Measurements from ENCODE around the gene ARMC9. TPM values are rescaled to one million over a fixed set of nuclear protein-coding genes. Genes with fewer than 3 reads are reported as not detected.

ARMC9 gene
- total RNA-seq, 1 experiment from 2014 or later, result 14.9 TPM

DNA sequence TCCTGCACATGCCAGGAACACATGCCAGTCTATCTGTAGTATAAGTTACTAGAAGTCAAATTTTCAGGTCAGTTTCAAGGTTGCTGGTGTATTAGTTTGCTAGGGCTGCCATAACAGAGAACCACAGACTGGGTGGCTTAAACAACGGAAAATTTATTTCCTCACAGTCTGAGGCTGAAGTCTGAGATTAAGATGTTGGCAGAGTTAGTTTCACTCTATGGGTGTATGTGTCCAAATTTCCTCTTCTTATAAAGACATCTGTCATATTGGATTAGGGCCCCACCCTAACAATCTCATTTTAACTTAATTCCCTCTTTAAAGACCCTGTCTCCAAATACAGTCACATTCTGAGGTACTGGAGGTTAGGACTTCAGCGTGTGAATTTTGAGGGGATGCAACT lies 223.6 kb downstream of the ARMC9 start:
- Histone ChIP-seq H3K36me3 (ENCODE audit: insufficient read depth, low read length, poor library complexity, severe bottlenecking) (no peaks in the 10 kb centered on the region), H3K27ac (ENCODE audit: low read depth, low read length, poor library complexity, severe bottlenecking) (no peak overlapping the region), H3K27me3 (replicated peaks; ENCODE audit: insufficient read depth, low read depth, low read length, poor library complexity) (no peaks in the 10 kb centered on the region), H3K4me1 (ENCODE audit: insufficient read depth, low read length, poor library complexity, severe bottlenecking) (no peaks in the 10 kb centered on the region), H3K4me3 (ENCODE audit: low read depth, low read length, poor library complexity, severe bottlenecking) (no peak overlapping the region), H3K9me3 (ENCODE audit: low read depth, low read length, poor library complexity, severe bottlenecking) (no peaks in the 10 kb centered on the region)
- TF ChIP-seq, protein P1, sequence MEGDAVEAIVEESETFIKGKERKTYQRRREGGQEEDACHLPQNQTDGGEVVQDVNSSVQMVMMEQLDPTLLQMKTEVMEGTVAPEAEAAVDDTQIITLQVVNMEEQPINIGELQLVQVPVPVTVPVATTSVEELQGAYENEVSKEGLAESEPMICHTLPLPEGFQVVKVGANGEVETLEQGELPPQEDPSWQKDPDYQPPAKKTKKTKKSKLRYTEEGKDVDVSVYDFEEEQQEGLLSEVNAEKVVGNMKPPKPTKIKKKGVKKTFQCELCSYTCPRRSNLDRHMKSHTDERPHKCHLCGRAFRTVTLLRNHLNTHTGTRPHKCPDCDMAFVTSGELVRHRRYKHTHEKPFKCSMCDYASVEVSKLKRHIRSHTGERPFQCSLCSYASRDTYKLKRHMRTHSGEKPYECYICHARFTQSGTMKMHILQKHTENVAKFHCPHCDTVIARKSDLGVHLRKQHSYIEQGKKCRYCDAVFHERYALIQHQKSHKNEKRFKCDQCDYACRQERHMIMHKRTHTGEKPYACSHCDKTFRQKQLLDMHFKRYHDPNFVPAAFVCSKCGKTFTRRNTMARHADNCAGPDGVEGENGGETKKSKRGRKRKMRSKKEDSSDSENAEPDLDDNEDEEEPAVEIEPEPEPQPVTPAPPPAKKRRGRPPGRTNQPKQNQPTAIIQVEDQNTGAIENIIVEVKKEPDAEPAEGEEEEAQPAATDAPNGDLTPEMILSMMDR (conservative IDR thresholded peaks at IDR 0.05; ENCODE audit: low read depth, low read length), result no peak
- no peak for TF ChIP-seq EZH2 (IDR thresholded peaks at IDR 0.05; ENCODE audit: borderline replicate concordance, low read depth, low read length, poor library complexity, severe bottlenecking)
- CTCF ChIA-PET, result no interaction called here
- BruUV-seq (replicated peaks), result no TSS peak
- intact Hi-C loops (cut with micrococcal nuclease; ENCODE audit: unreplicated experiment), result no loop called here
- no peak for DNase-seq (ENCODE audit: low spot score)
- POLR2A ChIA-PET (ENCODE audit: low non-redundant PET), result no interaction called here

DNA sequence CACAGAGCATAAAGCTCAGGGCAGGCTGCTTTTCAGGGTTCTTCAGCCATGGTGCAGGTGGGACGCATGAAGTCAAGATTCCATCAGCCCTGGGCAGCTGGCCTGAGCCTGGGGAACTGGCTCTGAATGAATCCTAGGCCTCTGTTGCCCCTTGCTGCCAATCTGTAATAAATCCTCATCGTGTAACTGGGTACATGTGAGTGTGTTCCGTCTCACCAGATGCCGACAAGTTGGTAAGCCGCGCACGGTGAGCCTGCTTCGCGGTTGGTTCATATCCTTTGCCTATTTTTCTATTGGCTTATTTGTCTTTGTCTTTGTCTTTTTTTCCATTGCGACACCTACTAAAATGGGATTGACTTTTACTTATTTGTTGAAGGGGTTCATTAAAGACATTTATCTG lies 224.7 kb downstream of the ARMC9 start:
- Histone ChIP-seq H3K4me3 (ENCODE audit: low read depth, low read length, poor library complexity, severe bottlenecking) (no peak overlapping the region), H3K36me3 (ENCODE audit: insufficient read depth, low read length, poor library complexity, severe bottlenecking) (no peaks in the 10 kb centered on the region), H3K4me1 (ENCODE audit: insufficient read depth, low read length, poor library complexity, severe bottlenecking) (no peaks in the 10 kb centered on the region), H3K9me3 (ENCODE audit: low read depth, low read length, poor library complexity, severe bottlenecking) (no peaks in the 10 kb centered on the region), H3K27ac (ENCODE audit: low read depth, low read length, poor library complexity, severe bottlenecking) (no peak overlapping the region), H3K27me3 (replicated peaks; ENCODE audit: insufficient read depth, low read depth, low read length, poor library complexity) (no peaks in the 10 kb centered on the region)
- intact Hi-C loops (cut with micrococcal nuclease; ENCODE audit: unreplicated experiment), result no loop called here
- no TSS peak for BruUV-seq (replicated peaks)
- TF ChIP-seq, protein P1 (conservative IDR thresholded peaks at IDR 0.05; ENCODE audit: low read depth, low read length), result no peak
- TF ChIP-seq EZH2 (IDR thresholded peaks at IDR 0.05; ENCODE audit: borderline replicate concordance, low read depth, low read length, poor library complexity, severe bottlenecking), result no peak
- DNase-seq (ENCODE audit: low spot score), result no peak
- POLR2A ChIA-PET (ENCODE audit: low non-redundant PET), result no interaction called here
- CTCF ChIA-PET, result no interaction called here

Small RNAs within 50 kb of the gene (microRNA-seq; reads per million reads assigned to microRNA genes)
- gene MIR4777, result not detected

Other genes starting within 250 kb of the ARMC9 start
- not detected in 2 replicates for gene SPATA3, start 202.5 kb upstream of the ARMC9 start, total RNA-seq (2021)
- gene C2orf72, start 161.1 kb upstream of the ARMC9 start, total RNA-seq (2021), result not detected in 2 replicates
- 230 and 245 TPM in 2 replicates for gene PSMD1, start 141.8 kb upstream of the ARMC9 start, total RNA-seq (2021)
- gene HTR2B, start 73.6 kb upstream of the ARMC9 start, total RNA-seq (2021), result not detected in 2 replicates
- 0.09 TPM in 1 of 2 replicates, not detected in the other for gene B3GNT7, start 197.1 kb downstream of the ARMC9 start, total RNA-seq (2021)